Endothelial cell of umbilical vein (primary cell): ENCODE measurements around the gene CHERP. TPM values are rescaled to one million over a fixed set of nuclear protein-coding genes. Genes with fewer than 3 reads are reported as not detected.

Experiments used
- BruUV-seq: library from RNA; stranded (reverse); fragments of 400-500 nt; replicated peaks from 2 replicates; lab custom pipeline; 2021; lab: Mats Ljungman, UMichigan
- CTCF ChIA-PET: fragments of 300-600, 350-600 bp; sonication (Branson Sonifier 250); formaldehyde crosslinking; loops from one replicate; lab custom pipeline; 2021; ENCODE audit warnings: antibody characterized with exemption, inconsistent platforms; lab: Charles Lee
- POLR2A ChIA-PET: fragments of 300-600, 350-600 bp; sonication (Branson Sonifier 250); formaldehyde crosslinking; loops from one replicate; lab custom pipeline; 2021; ENCODE audit warnings: antibody characterized with exemption, inconsistent platforms; lab: Charles Lee
- DNase-seq: peaks from one replicate; pipeline ENCODE4 v3.0.0-alpha.2; 2011; ENCODE audit warnings: low read depth, low spot score
- FAIRE-seq: peaks from 2 replicates; lab custom pipeline; 2011; peaks lifted over from hg19 to GRCh38; lab: Jason Lieb, UNC
- H2AFZ ChIP-seq: 2 replicates; pipeline ENCODE4 v1.6.0; 2012; ENCODE audit warnings: low read depth, low read length, control low read depth, inconsistent platforms
- H3K27ac ChIP-seq: 2 replicates; pipeline ENCODE4 v1.5.1; 2011; ENCODE audit warnings: low read depth, mild to moderate bottlenecking, control low read depth, low read length, moderate library complexity; ENCODE audit not compliant: insufficient read depth
- H3K27me3 ChIP-seq, 2 experiments: 2 replicates each; pipeline versions ENCODE4 v1.6.0 to v1.6.1; 2011; ENCODE audit warnings: low read length in 2 of 2, mixed read lengths in 1 of 2; ENCODE audit not compliant: control insufficient read depth in 2 of 2, insufficient read depth in 2 of 2
- H3K36me3 ChIP-seq, 2 experiments: 2 replicates in 1 of 2; 3 replicates in 1 of 2; pipeline ENCODE4 v1.5.1; 2011; ENCODE audit warnings: low read length in 2 of 2, mild to moderate bottlenecking in 1 of 2, moderate library complexity in 1 of 2; ENCODE audit not compliant: control insufficient read depth in 2 of 2, insufficient read depth in 2 of 2; ENCODE audit errors: extremely low read depth in 1 of 2
- H3K4me1 ChIP-seq: 3 replicates; pipeline ENCODE4 v1.5.1; 2011; ENCODE audit warnings: mild to moderate bottlenecking, low read length; ENCODE audit not compliant: control insufficient read depth, insufficient read depth; ENCODE audit errors: extremely low read depth
- H3K4me2 ChIP-seq: 2 replicates; pipeline ENCODE4 v1.6.1; 2011; ENCODE audit warnings: low read length, control low read depth, mixed read lengths; ENCODE audit not compliant: insufficient read depth
- H3K4me3 ChIP-seq, 3 experiments: fragments of 200-600 bp in 1 of 3; sonication (generic), shearing (Covaris generic) in 1 of 3; replicated peaks in 1 of 3; 2 replicates each; pipeline ENCODE4 v1.5.1; 2011 to 2016; ENCODE audit warnings: control low read depth in 3 of 3, low read length in 3 of 3, mild to moderate bottlenecking in 2 of 3, inconsistent platforms in 1 of 3, low read depth in 1 of 3, moderate library complexity in 1 of 3; ENCODE audit not compliant: insufficient read depth in 1 of 3
- H3K79me2 ChIP-seq: 2 replicates; pipeline ENCODE4 v1.6.0; 2012; ENCODE audit warnings: low read length, inconsistent platforms; ENCODE audit not compliant: control insufficient read depth, insufficient read depth
- H3K9ac ChIP-seq: replicated peaks from 2 replicates; pipeline ENCODE3; 2011; ENCODE audit warnings: low read length, control low read depth; ENCODE audit not compliant: insufficient read depth; ENCODE audit errors: extremely low read depth
- H3K9me1 ChIP-seq: replicated peaks from 3 replicates; pipeline ENCODE4 v1.6.0; 2011; ENCODE audit warnings: mild to moderate bottlenecking, low read length; ENCODE audit not compliant: control insufficient read depth, insufficient read depth; ENCODE audit errors: extremely low read depth
- H3K9me3 ChIP-seq: replicated peaks from 2 replicates; pipeline ENCODE4 v1.5.1; 2012; ENCODE audit warnings: low read length, inconsistent platforms; ENCODE audit not compliant: control insufficient read depth, insufficient read depth
- H4K20me1 ChIP-seq: replicated peaks from 2 replicates; pipeline ENCODE3; 2011; ENCODE audit warnings: mild to moderate bottlenecking, low read length; ENCODE audit not compliant: control insufficient read depth, insufficient read depth; ENCODE audit errors: extremely low read depth
- EZH2 ChIP-seq: IDR thresholded peaks from 2 replicates; pipeline ENCODE4 v1.6.1; 2012; ENCODE audit warnings: borderline replicate concordance, low read depth, mild to moderate bottlenecking, moderate library complexity, low read length, inconsistent platforms; ENCODE audit not compliant: severe bottlenecking
- GATA2 ChIP-seq: IDR thresholded peaks from 2 replicates; pipeline ENCODE4 v1.7.0; 2011; ENCODE audit warnings: low read depth, mild to moderate bottlenecking, moderate library complexity, mixed read lengths, low read length; ENCODE audit not compliant: insufficient read length, insufficient read depth
- MYC ChIP-seq: IDR thresholded peaks from one replicate; pipeline ENCODE4 v1.6.1; 2011; ENCODE audit warnings: mild to moderate bottlenecking, low read depth, low read length
- POLR2AphosphoS5 ChIP-seq: IDR thresholded peaks from 2 replicates; pipeline ENCODE4 v1.6.1; 2012; ENCODE audit warnings: low read depth, mild to moderate bottlenecking, control low read depth, low read length, moderate library complexity; ENCODE audit not compliant: insufficient read depth
- dilution Hi-C: fragments of 300-500 bp; cut with MboI; formaldehyde crosslinking; loops from one replicate; pipeline ENCODE4 v1.15.0; 2019; ENCODE audit warnings: low sequenced_read_pairs; ENCODE audit not compliant: extremely low pct_ligation_motif_present
- intact Hi-C: fragments of 100-400 bp; cut with micrococcal nuclease; formaldehyde crosslinking; loops from one replicate; pipeline ENCODE4 v1.10.0; 2022
- polyA plus RNA-seq, 4 experiments: library from polyadenylated mRNA; depleted of rRNA in 3 of 4; stranded (reverse) in 3 of 4; unstranded in 1 of 4; fragments of >200 nt; gene quantifications; 2 replicates each; pipeline versions ENCODE4 v1.2.1 to v1.2.3, GENCODE V29; 2011 to 2012; ENCODE audit warnings: missing spikeins in 1 of 4
- small RNA-seq: library from RNA; depleted of rRNA; stranded (forward); fragments of <200 nt; gene quantifications from one replicate; pipeline ENCODE3, GENCODE V24; 2012; ENCODE audit warnings: low replicate concordance, low read depth; ENCODE audit not compliant: insufficient read depth, insufficient read length
- total RNA-seq: library from RNA; stranded (reverse); gene quantifications from 2 replicates; pipeline ENCODE4 v1.2.3, GENCODE V29; 2021
- TF ChIP-seq, protein P1 (sequence below): IDR thresholded peaks from 2 replicates; pipeline ENCODE4 v1.6.1; 2011; ENCODE audit not compliant: insufficient read depth, insufficient read length

Gene CHERP
- total and polyA plus RNA-seq, 2 donors (not counting 3 experiments of a cell fraction or from before 2014, with no cell fraction given) = 8.9 to 53.9 TPM

DNA sequence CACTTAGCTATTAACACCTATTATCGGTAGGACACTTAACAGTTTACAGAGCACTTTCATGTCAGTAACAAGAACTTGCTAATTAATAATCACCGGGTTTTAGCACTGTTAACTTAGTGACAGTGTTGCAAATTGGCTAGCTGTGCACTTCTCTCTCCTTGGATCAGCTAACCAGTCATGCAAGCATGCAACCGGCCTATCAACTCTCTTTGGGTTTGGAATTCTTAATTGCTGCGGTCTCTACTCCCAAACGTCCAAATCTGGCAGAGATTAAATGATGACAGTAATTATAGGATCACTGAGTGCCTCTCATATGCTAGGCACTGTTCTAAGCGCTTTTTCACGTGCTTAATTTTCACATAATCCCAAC, 71.7 kb downstream of the CHERP start:
- CTCF ChIA-PET = interaction anchor here (0.6 kb wide), 3 partner anchors 13 to 73 kb away, joined by 3 read pairs; no protein-coding TSS in a partner anchor
- Histone ChIP-seq H2AFZ (no peak overlapping the region), H3K27ac (no peak overlapping the region), H3K4me1 (peaks cover 11% of the 10 kb centered on the region), H3K27me3 (no peaks in the 10 kb centered on the region), H3K9me3 (peaks cover 3% of the 10 kb centered on the region), H3K79me2 (peaks cover 45% of the 10 kb centered on the region), H3K9ac (no peak overlapping the region), H3K4me2 (peak overlapping the region; percentile 71), H3K9me1 (no peaks in the 10 kb centered on the region), H3K36me3 (no peaks in the 10 kb centered on the region), H4K20me1 (peaks cover 3% of the 10 kb centered on the region), H3K4me3 (peak overlapping the region in 1 of 3 experiments; percentile 79)
- BruUV-seq = no TSS peak
- POLR2A ChIA-PET = no interaction called here
- FAIRE-seq (no peak), DNase-seq (no peak)
- TF ChIP-seq EZH2 (no peak), GATA2 (no peak), POLR2AphosphoS5 (no peak), MYC (no peak)
- TF ChIP-seq, protein P1, sequence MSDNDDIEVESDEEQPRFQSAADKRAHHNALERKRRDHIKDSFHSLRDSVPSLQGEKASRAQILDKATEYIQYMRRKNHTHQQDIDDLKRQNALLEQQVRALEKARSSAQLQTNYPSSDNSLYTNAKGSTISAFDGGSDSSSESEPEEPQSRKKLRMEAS = no peak
- intact Hi-C loops = no loop called here
- dilution Hi-C loops = no loop called here

Small RNAs within 50 kb of the gene (small RNA-seq; reads per million reads assigned to genes)
- not detected for gene RN7SL146P

Other genes with a start within 250 kb of the CHERP start
- gene KLF2, start 217.6 kb downstream of the CHERP start, total RNA-seq = 23.4 and 37.7 TPM in 2 replicates
- gene KLF2, start 217.6 kb downstream of the CHERP start, polyA plus RNA-seq = 30.3 and 30.6 TPM in 2 replicates
- 31.2 and 38.8 TPM in 2 replicates for gene EPS15L1, start 70.5 kb downstream of the CHERP start, total RNA-seq
- gene EPS15L1, start 70.5 kb downstream of the CHERP start, polyA plus RNA-seq = 14.5 and 16.5 TPM in 2 replicates
- not detected in 2 replicates for gene CALR3, start 46.3 kb downstream of the CHERP start, total RNA-seq
- gene CALR3, start 46.3 kb downstream of the CHERP start, polyA plus RNA-seq = not detected in 2 replicates
- 4.3 and 4.8 TPM in 2 replicates for gene C19orf44, start 46.0 kb downstream of the CHERP start, total RNA-seq
- 2.8 and 3.5 TPM in 2 replicates for gene C19orf44, start 46.0 kb downstream of the CHERP start, polyA plus RNA-seq
- 30.4 and 37.5 TPM in 2 replicates for gene SLC35E1, start 30.0 kb upstream of the CHERP start, total RNA-seq
- gene SLC35E1, start 30.0 kb upstream of the CHERP start, polyA plus RNA-seq = 36.0 and 50.1 TPM in 2 replicates
- 9.2 and 13.4 TPM in 2 replicates for gene MED26, start 85.8 kb upstream of the CHERP start, total RNA-seq
- 5.6 and 6.2 TPM in 2 replicates for gene MED26, start 85.8 kb upstream of the CHERP start, polyA plus RNA-seq
- 45.7 and 51.1 TPM in 2 replicates for gene SMIM7, start 117.7 kb upstream of the CHERP start, total RNA-seq
- gene SMIM7, start 117.7 kb upstream of the CHERP start, polyA plus RNA-seq = 53.7 and 62.0 TPM in 2 replicates
- 1.6 and 2.2 TPM in 2 replicates for gene TMEM38A, start 118.7 kb upstream of the CHERP start, total RNA-seq
- 1.6 and 2.0 TPM in 2 replicates for gene TMEM38A, start 118.7 kb upstream of the CHERP start, polyA plus RNA-seq
- gene NWD1, start 177.4 kb upstream of the CHERP start, total RNA-seq = not detected in 2 replicates
- not detected in 2 replicates for gene NWD1, start 177.4 kb upstream of the CHERP start, polyA plus RNA-seq